Body of pancreas (tissue), 4 donors: ENCODE measurements around the gene SFXN1. TPM values are rescaled to one million over a fixed set of nuclear protein-coding genes. Genes with fewer than 3 reads are reported as not detected.

Experiments
- ATAC-seq: fragments of 150-250 bp; one replicate; pipeline ENCODE4 v1.9.1; 2016
- DNase-seq, 4 donors: peaks; one replicate each; pipeline ENCODE4 v3.0.0-alpha.2; 2019
- H3K27ac ChIP-seq, 4 donors: fragments of 200-600 bp; sonication (generic); 1 replicate in 3 of 4; 2 replicates in 1 of 4; pipeline versions ENCODE4 v1.5.1 to v1.6.1; 2016 to 2019; ENCODE audit warnings: mild to moderate bottlenecking in 1 of 4, mixed read lengths in 1 of 4, moderate library complexity in 1 of 4
- H3K27me3 ChIP-seq, 2 donors: fragments of 200-600 bp; sonication (generic); one replicate each; pipeline ENCODE4 v1.6.0; 2016; ENCODE audit warnings: mild to moderate bottlenecking in 1 of 2
- H3K36me3 ChIP-seq, 2 donors: fragments of 200-600 bp; sonication (generic); replicated peaks in 1 of 2; 2 replicates each; pipeline ENCODE4 v1.5.1; 2016; ENCODE audit warnings: low read depth in 2 of 2; ENCODE audit not compliant: insufficient read depth in 1 of 2
- H3K4me1 ChIP-seq: fragments of 200-600 bp; sonication (generic); one replicate; pipeline ENCODE4 v1.6.0; 2016
- H3K4me3 ChIP-seq, 2 donors: fragments of 200-600 bp; sonication (generic); 1 replicate in 1 of 2; 2 replicates in 1 of 2; pipeline ENCODE4 v1.5.1; 2016 to 2019
- H3K9me3 ChIP-seq, 3 donors: fragments of 200-600 bp; sonication (generic); 1 replicate in 2 of 3; 2 replicates in 1 of 3; pipeline ENCODE4 v1.5.1; 2016
- CTCF ChIP-seq, 7 experiments: fragments of 450-650 bp in 4 of 7; fragments of 200-600 bp in 3 of 7; sonication (generic) in 3 of 7; IDR thresholded peaks; one replicate each; pipeline ENCODE4 v1.5.1; 2016 to 2019; ENCODE audit warnings: antibody characterized with exemption in 7 of 7
- POLR2A ChIP-seq, 3 donors: fragments of 450-650 bp; IDR thresholded peaks; one replicate each; pipeline ENCODE4 v1.6.1; 2016; ENCODE audit warnings: antibody characterized with exemption in 3 of 3, mild to moderate bottlenecking in 2 of 3
- WGBS, 2 donors: methylation state at CpG; one replicate each; pipeline ENCODE4 v1.1.5; 2017; 5-methylcytosine and 5-hydroxymethylcytosine counted together
- intact Hi-C: fragments of 100-400 bp; cut with DNase I; formaldehyde crosslinking; loops from one replicate; pipeline ENCODE4 v1.15.1; 2023
- total RNA-seq, 2 donors: library from RNA; depleted of rRNA; stranded (reverse); fragments of >200 nt; gene quantifications; one replicate each; pipeline ENCODE4 v1.1.0, GENCODE V29; 2016

The SFXN1 gene
- total RNA-seq, 2 donors from 2014 or later, result 11.7 to 29.3 TPM

- Histone ChIP-seq H3K36me3 (no peaks in the 10 kb centered on the region), H3K27ac (no peak overlapping the region), H3K27me3 (no peaks in the 10 kb centered on the region), H3K4me1 (no peaks in the 10 kb centered on the region), H3K4me3 (no peak overlapping the region), H3K9me3 (no peaks in the 10 kb centered on the region)
- WGBS, 2 donors, result 39 to 40% methylated on average over 11 of the region's 11 CpGs
- DNase-seq (no peak), ATAC-seq (no peak)
- TF ChIP-seq CTCF (IDR thresholded peaks at IDR 0.05) (no peak), POLR2A (IDR thresholded peaks at IDR 0.05) (no peak)
- intact Hi-C loops, result no loop called here
Observed at GRCh38 chr5:175467983-175468690, 10.2 kb upstream of the SFXN1 start.

DNA sequence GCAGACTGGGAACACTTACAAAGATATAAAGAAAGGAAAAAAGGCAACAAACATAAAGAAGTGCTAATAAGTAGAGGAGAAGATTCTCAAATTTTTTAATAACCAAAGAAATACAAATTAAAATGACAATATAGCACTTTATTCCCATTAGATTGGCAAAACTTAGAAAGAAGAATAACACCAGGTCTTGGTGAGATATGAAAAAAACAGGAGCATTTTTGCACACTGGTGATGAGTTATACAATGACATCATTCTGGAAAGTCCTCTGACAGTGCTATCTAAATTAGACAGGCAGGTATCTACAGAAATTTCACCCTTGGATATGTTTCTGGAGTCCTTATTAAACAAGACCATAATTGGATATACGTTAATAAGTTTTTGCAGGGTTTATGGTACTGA, 9.5 kb upstream of the SFXN1 start:
- TF ChIP-seq CTCF (IDR thresholded peaks at IDR 0.05), result no peak
- TF ChIP-seq POLR2A (IDR thresholded peaks at IDR 0.05), result no peak
- H3K4me3 ChIP-seq, result no peak overlapping the region
- no peaks in the 10 kb centered on the region for H3K27me3 ChIP-seq
- H3K36me3 ChIP-seq, result no peaks in the 10 kb centered on the region
- 95 to 97% methylated on average over 1 of the region's 1 CpG for WGBS, 2 donors
- H3K9me3 ChIP-seq, result no peaks in the 10 kb centered on the region
- H3K27ac ChIP-seq, result no peak overlapping the region
- H3K4me1 ChIP-seq, result no peaks in the 10 kb centered on the region
- ATAC-seq, result no peak
- intact Hi-C loops, result no loop called here
- DNase-seq, result no peak

- H3K27me3 ChIP-seq, result no peaks in the 10 kb centered on the region
- H3K9me3 ChIP-seq, result no peaks in the 10 kb centered on the region
- H3K4me1 ChIP-seq, result no peaks in the 10 kb centered on the region
- no peak for ATAC-seq
- 55 to 76% methylated on average over 3 of the region's 3 CpGs for WGBS, 2 donors
- H3K36me3 ChIP-seq, result no peaks in the 10 kb centered on the region
- H3K4me3 ChIP-seq, result no peak overlapping the region
- intact Hi-C loops, result no loop called here
- DNase-seq, result no peak
- no peak overlapping the region for H3K27ac ChIP-seq
- TF ChIP-seq POLR2A (IDR thresholded peaks at IDR 0.05) (no peak), CTCF (IDR thresholded peaks at IDR 0.05) (no peak)
Observed at GRCh38 chr5:175469916-175470315, 8.4 kb upstream of the SFXN1 start.

GRCh38 chr5:175470781-175471180, 7.6 kb upstream of the SFXN1 start:
- Histone ChIP-seq H3K36me3 (no peaks in the 10 kb centered on the region), H3K4me1 (no peaks in the 10 kb centered on the region), H3K27me3 (no peaks in the 10 kb centered on the region), H3K9me3 (no peaks in the 10 kb centered on the region), H3K4me3 (no peak overlapping the region), H3K27ac (no peak overlapping the region)
- ATAC-seq, result no peak
- intact Hi-C loops, result no loop called here
- DNase-seq, result no peak
- 39 to 40% methylated on average over 5 of the region's 5 CpGs for WGBS, 2 donors
- TF ChIP-seq CTCF (IDR thresholded peaks at IDR 0.05) (no peak), POLR2A (IDR thresholded peaks at IDR 0.05) (no peak)

DNA sequence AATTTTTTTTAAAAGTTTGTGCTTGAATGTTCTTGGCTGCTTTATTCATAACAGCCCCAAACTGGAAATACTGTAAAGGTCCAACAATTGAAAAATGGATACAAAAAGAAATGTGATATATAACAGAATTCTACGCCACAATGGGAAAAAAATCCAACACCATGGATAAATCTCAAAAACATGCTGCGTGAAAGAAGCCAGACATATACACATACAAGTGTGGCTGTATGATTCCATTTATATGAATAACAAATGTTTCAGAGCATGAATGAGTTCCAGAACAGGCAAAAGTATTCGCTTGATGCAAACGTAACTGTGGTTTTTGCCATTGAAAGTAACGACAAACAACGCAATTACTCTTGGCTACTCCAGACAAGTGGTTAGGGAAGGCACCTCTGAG, 7.2 kb upstream of the SFXN1 start:
- intact Hi-C loops, result no loop called here
- H3K27me3 ChIP-seq, result no peaks in the 10 kb centered on the region
- DNase-seq (no peak), ATAC-seq (no peak)
- no peak overlapping the region for H3K4me3 ChIP-seq
- no peak overlapping the region for H3K27ac ChIP-seq
- 88% methylated on average over 6 of the region's 6 CpGs for WGBS, 2 donors
- no peaks in the 10 kb centered on the region for H3K9me3 ChIP-seq
- no peaks in the 10 kb centered on the region for H3K36me3 ChIP-seq
- TF ChIP-seq CTCF (IDR thresholded peaks at IDR 0.05), result no peak
- TF ChIP-seq POLR2A (IDR thresholded peaks at IDR 0.05), result no peak
- H3K4me1 ChIP-seq, result no peaks in the 10 kb centered on the region
